ENCODE measurements around the gene LURAP1L. TPM values are rescaled to one million over a fixed set of nuclear protein-coding genes. Genes with fewer than 3 reads are reported as not detected.
A peak's percentile ranks its signal among the peaks of the same experiment; 100 is the strongest.

The LURAP1L gene
- total and polyA plus RNA-seq, 2 of the 4 experiments (the other 2 are of a cell fraction): 6.1 to 10.6 TPM

DNA sequence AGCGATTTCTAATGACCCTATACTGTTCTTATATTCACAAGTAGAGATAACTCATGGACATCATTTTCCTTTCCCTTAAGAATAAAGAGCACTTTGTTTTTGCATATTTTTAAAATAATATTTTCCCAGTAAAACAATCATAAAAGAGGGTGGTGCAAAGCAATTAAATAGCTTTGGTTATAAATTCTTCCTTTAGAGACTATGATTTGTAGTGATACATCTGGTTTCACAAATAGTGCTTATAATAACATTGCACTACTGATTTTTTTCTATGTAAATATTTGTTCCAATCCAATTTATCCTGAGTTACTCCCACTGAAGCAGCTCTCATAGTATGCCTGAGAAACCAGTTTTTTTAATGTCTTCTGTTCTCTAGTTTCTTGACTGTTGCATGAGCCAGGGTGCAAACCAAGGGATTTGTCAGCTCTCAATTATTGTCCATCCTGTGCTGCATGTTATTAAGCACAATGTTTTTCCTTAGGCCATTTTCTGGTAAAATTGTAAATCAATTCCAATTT lies 74.7 kb downstream of the LURAP1L start:
- H3K23ac ChIP-seq (ENCODE audit: low read depth, low read length): no peak overlapping the region
- CTCF ChIA-PET: no interaction called here
- BruUV-seq (replicated peaks): no TSS peak
- no peak overlapping the region; the same call in 1 of the 2 replicates for H3K4me2 ChIP-seq (ENCODE audit: low read depth, low read length)
- no peak overlapping the region for H4K5ac ChIP-seq (ENCODE audit: low read depth, low read length)
- H3K36me3 ChIP-seq (ENCODE audit: control insufficient read depth, insufficient read depth, low read length): no peaks in the 10 kb centered on the region
- H4K8ac ChIP-seq (ENCODE audit: low read depth in 2 of 2, low read length in 2 of 2): no peak overlapping the region
- 0 out of 2 replicates have a peak overlapping the region, but pooled peaks have one; percentile 20 for H2BK120ac ChIP-seq (ENCODE audit: low read depth, low read length)
- no peaks in the 10 kb centered on the region for H3K9me1 ChIP-seq (ENCODE audit: insufficient read depth, low read length)
- H3K4me3 ChIP-seq (ENCODE audit: insufficient read depth, low read depth, low read length): no peak overlapping the region
- in situ Hi-C loops (cut with MboI; ENCODE audit: low sequenced_read_pairs) (no loop called here), dilution Hi-C loops (cut with HindIII; ENCODE audit: low sequenced_read_pairs, unreplicated experiment) (no loop called here), intact Hi-C loops (cut with micrococcal nuclease) (no loop called here)
- H2BK5ac ChIP-seq (ENCODE audit: low read depth, low read length, poor library complexity, severe bottlenecking): no peak overlapping the region
- POLR2A ChIA-PET (ENCODE audit: unreplicated experiment): no interaction called here
- no peaks in the 10 kb centered on the region for H4K20me1 ChIP-seq (ENCODE audit: insufficient read depth, low read length)
- no peak overlapping the region for H3K9ac ChIP-seq (ENCODE audit: low read depth, low read length)
- TF ChIP-seq RFX5 (IDR thresholded peaks at IDR 0.05; ENCODE audit: low read depth, low read length): no peak
- no peak for TF ChIP-seq CHD1 (IDR thresholded peaks at IDR 0.05; ENCODE audit: low read depth, low read length)
- TF ChIP-seq CEBPB (IDR thresholded peaks at IDR 0.05; ENCODE audit: low read depth, low read length): no peak
- TF ChIP-seq MAZ (IDR thresholded peaks at IDR 0.05; ENCODE audit: borderline replicate concordance, low read depth, low read length): no peak
- no peak for TF ChIP-seq MAFK (IDR thresholded peaks at IDR 0.05; ENCODE audit: low read depth, low read length)
- TF ChIP-seq SMC3 (IDR thresholded peaks at IDR 0.05; ENCODE audit: low read depth, low read length): no peak
- TF ChIP-seq POLR2A (IDR thresholded peaks at IDR 0.05; ENCODE audit: low read depth, low read length): no peak
- no peak for TF ChIP-seq BHLHE40 (IDR thresholded peaks at IDR 0.05; ENCODE audit: low read depth, low read length)
- TF ChIP-seq, protein P1, sequence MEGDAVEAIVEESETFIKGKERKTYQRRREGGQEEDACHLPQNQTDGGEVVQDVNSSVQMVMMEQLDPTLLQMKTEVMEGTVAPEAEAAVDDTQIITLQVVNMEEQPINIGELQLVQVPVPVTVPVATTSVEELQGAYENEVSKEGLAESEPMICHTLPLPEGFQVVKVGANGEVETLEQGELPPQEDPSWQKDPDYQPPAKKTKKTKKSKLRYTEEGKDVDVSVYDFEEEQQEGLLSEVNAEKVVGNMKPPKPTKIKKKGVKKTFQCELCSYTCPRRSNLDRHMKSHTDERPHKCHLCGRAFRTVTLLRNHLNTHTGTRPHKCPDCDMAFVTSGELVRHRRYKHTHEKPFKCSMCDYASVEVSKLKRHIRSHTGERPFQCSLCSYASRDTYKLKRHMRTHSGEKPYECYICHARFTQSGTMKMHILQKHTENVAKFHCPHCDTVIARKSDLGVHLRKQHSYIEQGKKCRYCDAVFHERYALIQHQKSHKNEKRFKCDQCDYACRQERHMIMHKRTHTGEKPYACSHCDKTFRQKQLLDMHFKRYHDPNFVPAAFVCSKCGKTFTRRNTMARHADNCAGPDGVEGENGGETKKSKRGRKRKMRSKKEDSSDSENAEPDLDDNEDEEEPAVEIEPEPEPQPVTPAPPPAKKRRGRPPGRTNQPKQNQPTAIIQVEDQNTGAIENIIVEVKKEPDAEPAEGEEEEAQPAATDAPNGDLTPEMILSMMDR (conservative IDR thresholded peaks at IDR 0.05; ENCODE audit: low read depth, low read length): no peak
- TF ChIP-seq FOS (IDR thresholded peaks at IDR 0.05; ENCODE audit: low read depth, low read length): no peak
- H3K4me1 ChIP-seq (ENCODE audit: control insufficient read depth, insufficient read depth, low read length): no peaks in the 10 kb centered on the region
- no peak overlapping the region for H2AFZ ChIP-seq (replicated peaks; ENCODE audit: low read length, poor library complexity)
- H2AK9ac ChIP-seq (replicated peaks; ENCODE audit: low read depth, low read length, poor library complexity): no peak overlapping the region
- no peak overlapping the region for H3K4ac ChIP-seq (ENCODE audit: low read depth, low read length)
- no peak overlapping the region for H3K14ac ChIP-seq (replicated peaks; ENCODE audit: low read depth, low read length)
- no peak overlapping the region for H3K27ac ChIP-seq (ENCODE audit: insufficient read depth, low read length)
- no peak overlapping the region; the same call in 1 of the 2 replicates for H3K18ac ChIP-seq (ENCODE audit: low read depth, low read length)
- H3K27me3 ChIP-seq (ENCODE audit: control insufficient read depth, insufficient read depth, low read length): no peaks in the 10 kb centered on the region
- H3K79me1 ChIP-seq (ENCODE audit: low read depth in 1 of 2, low read length in 2 of 2): no peaks in the 10 kb centered on the region
- H2AK5ac ChIP-seq (ENCODE audit: low read depth, low read length): no peak overlapping the region
- H2BK15ac ChIP-seq (ENCODE audit: low read depth, low read length): no peak overlapping the region
- no CpG with 5 or more reads among the region's 1 CpG for WGBS, 2 experiments (ENCODE audit: extremely low coverage in 2 of 2, insufficient read length in 1 of 2)
- H3K9me3 ChIP-seq (ENCODE audit: control insufficient read depth, insufficient read depth, low read length): no peaks in the 10 kb centered on the region
- H2BK20ac ChIP-seq (ENCODE audit: low read depth, low read length): peak overlapping the region; percentile 16; the same call in 1 of the 2 replicates
- H3K56ac ChIP-seq (ENCODE audit: extremely low read depth, insufficient read depth, low read length): no peak overlapping the region
- no peak overlapping the region for H4K91ac ChIP-seq (ENCODE audit: insufficient read depth, low read depth, low read length)
- peak; percentile 86 for ATAC-seq (ENCODE audit: low read depth)
- DNase-seq: peak; percentile 45

All from IMR-90 (cell line).